ENCODE measurements around the gene ATOH1. TPM values are rescaled to one million over a fixed set of nuclear protein-coding genes. Genes with fewer than 3 reads are reported as not detected.
A peak's percentile ranks its signal among the peaks of the same experiment; 100 is the strongest.

The ATOH1 gene
- total and polyA plus RNA-seq, 9 donors = not detected

DNA sequence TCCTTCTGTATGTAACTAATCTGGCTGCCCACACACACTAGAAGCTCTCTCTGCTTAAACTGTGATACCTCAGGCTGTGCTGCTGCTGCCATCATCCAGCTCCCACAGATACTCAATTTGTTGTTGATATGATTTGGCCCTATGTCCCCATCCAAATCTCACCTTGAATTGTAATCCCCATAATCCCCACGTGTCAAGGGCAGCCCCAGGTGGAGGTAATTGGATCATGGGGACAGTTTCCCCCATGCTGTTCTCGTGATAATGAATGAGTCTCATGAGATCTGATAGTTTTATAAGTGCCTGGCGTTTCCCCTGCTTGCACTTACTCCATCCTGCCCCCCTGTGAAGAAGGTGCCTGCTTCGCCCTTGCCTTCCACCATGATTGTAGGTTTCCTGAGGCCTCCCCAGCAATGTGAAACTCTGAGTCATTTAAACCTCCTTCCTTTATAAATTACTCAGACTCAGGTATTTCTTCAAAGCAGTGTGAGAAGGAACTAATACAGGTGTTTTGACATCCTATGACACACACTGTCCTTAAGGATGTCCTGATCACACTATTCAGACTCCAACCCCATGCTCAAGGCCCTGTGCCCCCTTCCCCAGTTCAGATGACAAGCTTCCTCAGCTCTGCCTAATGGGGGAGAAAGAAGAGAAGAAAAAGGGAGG lies 2.9 kb upstream of the ATOH1 start:
- H3K9me3 ChIP-seq = no peaks in the 10 kb centered on the region
- TF ChIP-seq CTCF (IDR thresholded peaks at IDR 0.05) = no peak
- TF ChIP-seq EP300 (IDR thresholded peaks at IDR 0.05) = no peak
- TF ChIP-seq POLR2A (IDR thresholded peaks at IDR 0.05) = no peak
- DNase-seq = no peak
- no peaks in the 10 kb centered on the region for H3K36me3 ChIP-seq
- 33 to 39% (median 39%) methylated on average over 4 of the region's 4 CpGs for WGBS, 3 donors
- H3K4me3 ChIP-seq = no peak overlapping the region
- peaks cover 5% of the 10 kb centered on the region for H3K4me1 ChIP-seq (ENCODE audit: insufficient read depth)
- intact Hi-C loops (cut with DNase I) = no loop called here
- no peak overlapping the region for H3K27ac ChIP-seq
- H3K27me3 ChIP-seq = no peaks in the 10 kb centered on the region

- TF ChIP-seq EP300 (IDR thresholded peaks at IDR 0.05) (no peak), CTCF (IDR thresholded peaks at IDR 0.05) (no peak), POLR2A (IDR thresholded peaks at IDR 0.05) (no peak)
- no peak for DNase-seq
- H3K9me3 ChIP-seq = no peaks in the 10 kb centered on the region
- intact Hi-C loops (cut with DNase I) = no loop called here
- 3% methylated on average over 26 of the region's 26 CpGs for WGBS, 3 donors
- peaks cover 5% of the 10 kb centered on the region for H3K4me1 ChIP-seq (ENCODE audit: insufficient read depth)
- no peaks in the 10 kb centered on the region for H3K27me3 ChIP-seq
- H3K4me3 ChIP-seq = no peak overlapping the region
- no peak overlapping the region for H3K27ac ChIP-seq
- H3K36me3 ChIP-seq = no peaks in the 10 kb centered on the region
Measured at GRCh38 chr4:93827272-93827947, 1.1 kb upstream of the ATOH1 start.

DNA sequence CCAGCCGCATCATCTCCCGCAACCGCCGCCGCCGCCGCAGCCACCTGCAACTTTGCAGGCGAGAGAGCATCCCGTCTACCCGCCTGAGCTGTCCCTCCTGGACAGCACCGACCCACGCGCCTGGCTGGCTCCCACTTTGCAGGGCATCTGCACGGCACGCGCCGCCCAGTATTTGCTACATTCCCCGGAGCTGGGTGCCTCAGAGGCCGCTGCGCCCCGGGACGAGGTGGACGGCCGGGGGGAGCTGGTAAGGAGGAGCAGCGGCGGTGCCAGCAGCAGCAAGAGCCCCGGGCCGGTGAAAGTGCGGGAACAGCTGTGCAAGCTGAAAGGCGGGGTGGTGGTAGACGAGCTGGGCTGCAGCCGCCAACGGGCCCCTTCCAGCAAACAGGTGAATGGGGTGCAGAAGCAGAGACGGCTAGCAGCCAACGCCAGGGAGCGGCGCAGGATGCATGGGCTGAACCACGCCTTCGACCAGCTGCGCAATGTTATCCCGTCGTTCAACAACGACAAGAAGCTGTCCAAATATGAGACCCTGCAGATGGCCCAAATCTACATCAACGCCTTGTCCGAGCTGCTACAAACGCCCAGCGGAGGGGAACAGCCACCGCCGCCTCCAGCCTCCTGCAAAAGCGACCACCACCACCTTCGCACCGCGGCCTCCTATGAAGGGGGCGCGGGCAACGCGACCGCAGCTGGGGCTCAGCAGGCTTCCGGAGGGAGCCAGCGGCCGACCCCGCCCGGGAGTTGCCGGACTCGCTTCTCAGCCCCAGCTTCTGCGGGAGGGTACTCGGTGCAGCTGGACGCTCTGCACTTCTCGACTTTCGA lies 654 bp downstream of the ATOH1 start:
- WGBS, 3 donors = 1 to 2% (median 1%) methylated on average over 41 to 70 of the region's 70 CpGs
- Histone ChIP-seq H3K36me3 (no peaks in the 10 kb centered on the region), H3K4me1 (ENCODE audit: insufficient read depth) (peaks cover 5% of the 10 kb centered on the region), H3K4me3 (peak overlapping the region; percentile 4), H3K27me3 (no peaks in the 10 kb centered on the region), H3K9me3 (no peaks in the 10 kb centered on the region), H3K27ac (no peak overlapping the region)
- intact Hi-C loops (cut with DNase I) = no loop called here
- TF ChIP-seq EP300 (IDR thresholded peaks at IDR 0.05) (no peak), POLR2A (IDR thresholded peaks at IDR 0.05) (no peak), CTCF (IDR thresholded peaks at IDR 0.05) (no peak)
- DNase-seq = peak in 1 of 5 donors; percentile 15

DNA sequence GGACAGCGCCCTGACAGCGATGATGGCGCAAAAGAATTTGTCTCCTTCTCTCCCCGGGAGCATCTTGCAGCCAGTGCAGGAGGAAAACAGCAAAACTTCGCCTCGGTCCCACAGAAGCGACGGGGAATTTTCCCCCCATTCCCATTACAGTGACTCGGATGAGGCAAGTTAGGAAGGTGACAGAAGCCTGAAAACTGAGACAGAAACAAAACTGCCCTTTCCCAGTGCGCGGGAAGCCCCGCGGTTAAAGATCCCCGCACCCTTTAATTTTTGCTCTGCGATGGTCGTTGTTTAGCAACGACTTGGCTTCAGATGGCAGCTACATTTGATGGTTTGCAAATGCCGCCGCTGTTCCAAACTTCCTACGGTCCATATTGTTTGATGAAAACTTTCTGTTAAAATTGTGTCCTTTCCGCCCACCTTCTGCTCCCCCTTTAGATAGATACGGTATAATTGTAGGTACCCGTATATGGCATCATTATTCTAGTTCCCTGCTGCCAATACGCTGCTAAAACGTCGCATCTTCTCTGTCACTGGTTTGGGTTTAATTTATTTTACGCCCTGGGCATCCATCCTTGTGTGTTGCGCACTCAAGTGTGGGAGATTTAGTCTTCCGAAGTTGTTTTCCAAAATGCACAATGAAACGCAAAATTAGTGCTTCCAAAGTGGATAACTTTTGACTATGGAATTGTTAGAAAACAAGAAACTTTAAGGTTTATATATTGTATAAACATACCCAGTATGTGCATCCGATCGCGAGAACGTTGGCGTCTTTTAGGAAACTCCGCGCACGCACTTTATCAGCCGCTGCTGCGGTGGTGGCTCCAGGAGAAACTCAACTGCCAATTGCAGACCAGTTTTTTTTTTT lies 1.5 kb downstream of the ATOH1 start:
- intact Hi-C loops (cut with DNase I) = no loop called here
- no peaks in the 10 kb centered on the region for H3K27me3 ChIP-seq
- WGBS, 3 donors = 13 to 15% (median 14%) methylated on average over 38 to 40 of the region's 40 CpGs
- no peak for TF ChIP-seq CTCF (IDR thresholded peaks at IDR 0.05)
- no peak for TF ChIP-seq EP300 (IDR thresholded peaks at IDR 0.05)
- TF ChIP-seq POLR2A (IDR thresholded peaks at IDR 0.05) = no peak
- H3K9me3 ChIP-seq = no peaks in the 10 kb centered on the region
- no peak overlapping the region for H3K4me3 ChIP-seq
- no peak for DNase-seq
- H3K4me1 ChIP-seq (ENCODE audit: insufficient read depth) = peaks cover 5% of the 10 kb centered on the region
- no peak overlapping the region for H3K27ac ChIP-seq
- no peaks in the 10 kb centered on the region for H3K36me3 ChIP-seq
